HCT116 (cell line): Measurements from ENCODE around the gene FGFR3. TPM values are rescaled to one million over a fixed set of nuclear protein-coding genes. Genes with fewer than 3 reads are reported as not detected.

Experiments used
- ATAC-seq: fragments of 200-7000 bp; cut with Tn5 transposase; 2 replicates; pipeline ENCODE4 v1.9.1; 2020; ENCODE audit warnings: mild to moderate bottlenecking, moderate library complexity
- BruUV-seq: library from RNA; stranded (reverse); fragments of 400-500 nt; replicated peaks from 2 replicates; lab custom pipeline; 2021; lab: Mats Ljungman, UMichigan
- CTCF ChIA-PET: fragments of 300-600 bp; sonication (Branson Sonifier 250); formaldehyde crosslinking; loops from one replicate; lab custom pipeline; 2021; ENCODE audit warnings: antibody characterized with exemption; lab: Charles Lee
- POLR2A ChIA-PET: fragments of 300-600, 350-600 bp; sonication (Branson Sonifier 250); formaldehyde crosslinking; loops from one replicate; lab custom pipeline; 2021; ENCODE audit warnings: antibody characterized with exemption; lab: Charles Lee
- RAD21 ChIA-PET, 2 experiments: fragments of 300-600 bp; sonication (Branson Sonifier 250); formaldehyde crosslinking; loops; one replicate each; lab custom pipeline; 2023; ENCODE audit warnings: low total read pairs in 2 of 2; ENCODE audit not compliant: uncharacterized antibody in 2 of 2, unreplicated experiment in 2 of 2, low non-redundant PET in 1 of 2; lab: Charles Lee
- DNase-seq: peaks from one replicate; pipeline ENCODE4 v3.0.0-alpha.2; 2010; ENCODE audit warnings: low read depth, low spot score
- H2AFZ ChIP-seq: fragments of 200-600 bp; shearing (Covaris generic), sonication (generic); 2 replicates; pipeline ENCODE4 v1.6.1; 2017; ENCODE audit warnings: low read depth, mixed run types, mixed read lengths, antibody characterized with exemption, low read length; ENCODE audit not compliant: poor library complexity, severe bottlenecking
- H3K27ac ChIP-seq: 2 replicates; pipeline ENCODE4 v1.5.1; 2012; ENCODE audit warnings: low read depth, low read length
- H3K27me3 ChIP-seq: fragments of 200-600 bp; sonication (generic); 2 replicates; pipeline ENCODE4 v1.6.1; 2016; ENCODE audit warnings: mixed run types, low read length, mixed read lengths; ENCODE audit not compliant: insufficient read depth
- H3K36me3 ChIP-seq, 2 experiments: fragments of 200-500 bp in 1 of 2; fragments of 200-600 bp in 1 of 2; sonication (Bioruptor generic) in 1 of 2; sonication (generic) in 1 of 2; 2 replicates each; pipeline versions ENCODE4 v1.5.1 to v1.6.1; 2014 to 2016; ENCODE audit warnings: low read length in 2 of 2, inconsistent platforms in 1 of 2, mixed read lengths in 1 of 2, mixed run types in 1 of 2; ENCODE audit not compliant: insufficient read depth in 2 of 2, control insufficient read depth in 1 of 2
- H3K4me1 ChIP-seq, 2 experiments: fragments of 200-600 bp in 1 of 2; sonication (generic) in 1 of 2; 2 replicates each; pipeline versions ENCODE4 v1.5.1 to v1.6.1; 2012 to 2017; ENCODE audit warnings: low read length in 2 of 2, inconsistent platforms in 1 of 2, mild to moderate bottlenecking in 1 of 2, mixed read lengths in 1 of 2, mixed run types in 1 of 2, moderate library complexity in 1 of 2; ENCODE audit not compliant: insufficient read depth in 2 of 2, control insufficient read depth in 1 of 2
- H3K4me2 ChIP-seq: fragments of 200-600 bp; sonication (generic); 2 replicates; pipeline ENCODE4 v1.6.1; 2017; ENCODE audit warnings: mixed run types, low read length, mixed read lengths
- H3K4me3 ChIP-seq, 2 experiments: fragments of 200-600 bp in 1 of 2; sonication (generic) in 1 of 2; replicated peaks in 1 of 2; 2 replicates each; pipeline ENCODE4 v1.5.1; 2011 to 2016; ENCODE audit warnings: low read length in 2 of 2, control low read depth in 1 of 2, low read depth in 1 of 2, mild to moderate bottlenecking in 1 of 2, mixed read lengths in 1 of 2, mixed run types in 1 of 2
- H3K79me2 ChIP-seq: fragments of 200-600 bp; sonication (generic); 2 replicates; pipeline ENCODE4 v1.6.1; 2017; ENCODE audit warnings: mild to moderate bottlenecking, mixed run types, low read length, moderate library complexity, mixed read lengths; ENCODE audit not compliant: insufficient read depth
- H3K9ac ChIP-seq: fragments of 200-600 bp; sonication (generic); 2 replicates; pipeline ENCODE4 v1.6.1; 2016; ENCODE audit warnings: low read length, mixed read lengths
- H3K9me2 ChIP-seq: fragments of 200-600 bp; sonication (generic), shearing (Covaris generic); 2 replicates; pipeline ENCODE4 v1.6.1; 2017; ENCODE audit warnings: mixed run types, mild to moderate bottlenecking, moderate library complexity; ENCODE audit not compliant: insufficient read depth
- H3K9me3 ChIP-seq, 2 experiments: fragments of 200-500 bp in 1 of 2; fragments of 200-600 bp in 1 of 2; sonication (Bioruptor generic) in 1 of 2; sonication (generic) in 1 of 2; 2 replicates each; pipeline ENCODE4 v1.6.1; 2014 to 2017; ENCODE audit warnings: low read length in 2 of 2, mixed read lengths in 2 of 2, inconsistent platforms in 1 of 2, low read depth in 1 of 2, mild to moderate bottlenecking in 1 of 2, mixed run types in 1 of 2, moderate library complexity in 1 of 2; ENCODE audit not compliant: control insufficient read depth in 1 of 2, insufficient read depth in 1 of 2
- H4K20me1 ChIP-seq: fragments of 200-600 bp; sonication (generic), shearing (Covaris generic); 2 replicates; pipeline ENCODE4 v1.6.1; 2017; ENCODE audit warnings: mixed run types, mild to moderate bottlenecking, moderate library complexity; ENCODE audit not compliant: insufficient read depth
- ATF3 ChIP-seq: IDR thresholded peaks from 2 replicates; pipeline ENCODE4 v1.6.1; 2012
- CBX3 ChIP-seq: IDR thresholded peaks from 2 replicates; pipeline ENCODE4 v1.6.1; 2012; ENCODE audit warnings: low read depth
- CEBPB ChIP-seq: IDR thresholded peaks from 2 replicates; pipeline ENCODE4 v1.6.1; 2012; ENCODE audit warnings: low read depth
- EGR1 ChIP-seq: IDR thresholded peaks from 2 replicates; pipeline ENCODE4 v1.6.1; 2012; ENCODE audit warnings: low read depth
- ELF1 ChIP-seq: IDR thresholded peaks from 2 replicates; pipeline ENCODE4 v1.6.1; 2012; ENCODE audit warnings: low read depth, borderline replicate concordance
- EZH2phosphoT487 ChIP-seq: fragments of 200-600 bp; IDR thresholded peaks from 2 replicates; pipeline ENCODE4 v1.6.1; 2018; ENCODE audit warnings: antibody characterized with exemption, borderline replicate concordance
- FOSL1 ChIP-seq: IDR thresholded peaks from 2 replicates; pipeline ENCODE4 v1.6.1; 2012; ENCODE audit warnings: low read depth
- JUND ChIP-seq: IDR thresholded peaks from 2 replicates; pipeline ENCODE4 v1.6.1; 2012
- MAX ChIP-seq: IDR thresholded peaks from 2 replicates; pipeline ENCODE4 v1.6.1; 2012
- POLR2A ChIP-seq: IDR thresholded peaks from 2 replicates; pipeline ENCODE4 v1.7.0; 2011; ENCODE audit warnings: borderline replicate concordance; ENCODE audit not compliant: insufficient read depth, insufficient read length; ENCODE audit errors: extremely low read depth
- POLR2AphosphoS5 ChIP-seq: IDR thresholded peaks from 2 replicates; pipeline ENCODE4 v1.6.1; 2011; ENCODE audit warnings: mild to moderate bottlenecking, low read depth, low read length, moderate library complexity
- RAD21 ChIP-seq: IDR thresholded peaks from 2 replicates; pipeline ENCODE4 v1.6.1; 2012; ENCODE audit warnings: low read depth, mild to moderate bottlenecking
- SIN3A ChIP-seq: IDR thresholded peaks from 2 replicates; pipeline ENCODE4 v1.6.1; 2012; ENCODE audit warnings: low read depth
- SP1 ChIP-seq: IDR thresholded peaks from 2 replicates; pipeline ENCODE4 v1.6.1; 2012; ENCODE audit warnings: low read depth
- SRF ChIP-seq: IDR thresholded peaks from 2 replicates; pipeline ENCODE4 v1.6.1; 2012; ENCODE audit warnings: low read depth
- TCF7L2 ChIP-seq: IDR thresholded peaks from 2 replicates; pipeline ENCODE4 v1.7.0; 2011; ENCODE audit warnings: borderline replicate concordance, inconsistent platforms; ENCODE audit not compliant: insufficient read depth, insufficient read length; ENCODE audit errors: extremely low read depth
- YY1 ChIP-seq: IDR thresholded peaks from 2 replicates; pipeline ENCODE4 v1.6.1; 2011; ENCODE audit warnings: low read length, low read depth, moderate library complexity, mild to moderate bottlenecking; ENCODE audit not compliant: insufficient replicate concordance; ENCODE audit errors: extremely low read depth
- ZFX ChIP-seq: fragments of 450-650 bp; IDR thresholded peaks from 2 replicates; pipeline ENCODE4 v1.6.1; 2017
- ZNF274 ChIP-seq: fragments of 200-500 bp; sonication (Bioruptor generic); IDR thresholded peaks from 2 replicates; pipeline ENCODE4 v1.6.1; 2014; ENCODE audit warnings: mild to moderate bottlenecking, low read depth, low read length, inconsistent platforms
- intact Hi-C: fragments of 100-400 bp; cut with micrococcal nuclease; formaldehyde crosslinking; loops from 2 replicates; pipeline ENCODE4 v1.10.0; 2022
- total RNA-seq: library from RNA; stranded (reverse); gene quantifications from one replicate; pipeline ENCODE4 v1.2.1, GENCODE V29; 2021; ENCODE audit not compliant: unreplicated experiment
- TF ChIP-seq, protein P1 (sequence below), 3 experiments: fragments of 200-600 bp in 1 of 3; sonication (generic) in 1 of 3; IDR thresholded peaks in 2 of 3; conservative IDR thresholded peaks in 1 of 3; 2 replicates each; pipeline ENCODE4 v1.5.1; 2012 to 2017; ENCODE audit warnings: low read depth in 2 of 3, low read length in 2 of 3, antibody characterized with exemption in 1 of 3, borderline replicate concordance in 1 of 3, control low read depth in 1 of 3, mild to moderate bottlenecking in 1 of 3, mixed read lengths in 1 of 3, mixed run types in 1 of 3, moderate library complexity in 1 of 3; ENCODE audit not compliant: insufficient read depth in 1 of 3

Gene FGFR3
- total RNA-seq, 1 experiment from 2014 or later = 31.7 TPM

- no peaks in the 10 kb centered on the region for H3K9me2 ChIP-seq
- POLR2A ChIA-PET = interaction anchor here (0.9 kb wide), 1 partner anchor 10 kb away, joined by 5 read pairs; no protein-coding TSS in a partner anchor
- H3K36me3 ChIP-seq = no peaks in the 10 kb centered on the region
- H4K20me1 ChIP-seq = no peaks in the 10 kb centered on the region
- intact Hi-C loops = no loop called here
- peaks cover 15% of the 10 kb centered on the region; the same call in 1 of the 2 replicates for H3K79me2 ChIP-seq
- H2AFZ ChIP-seq = no peak overlapping the region
- H3K4me3 ChIP-seq = no peak overlapping the region
- TF ChIP-seq POLR2AphosphoS5 (no peak), JUND (no peak), SP1 (no peak), CEBPB (no peak), ZNF274 (no peak), EGR1 (no peak), YY1 (no peak), ELF1 (no peak), ZFX (no peak), POLR2A (no peak), TCF7L2 (no peak), EZH2phosphoT487 (no peak), CBX3 (no peak), SRF (no peak), FOSL1 (no peak), RAD21 (no peak), MAX (no peak), ATF3 (no peak), SIN3A (no peak)
- TF ChIP-seq, protein P1, sequence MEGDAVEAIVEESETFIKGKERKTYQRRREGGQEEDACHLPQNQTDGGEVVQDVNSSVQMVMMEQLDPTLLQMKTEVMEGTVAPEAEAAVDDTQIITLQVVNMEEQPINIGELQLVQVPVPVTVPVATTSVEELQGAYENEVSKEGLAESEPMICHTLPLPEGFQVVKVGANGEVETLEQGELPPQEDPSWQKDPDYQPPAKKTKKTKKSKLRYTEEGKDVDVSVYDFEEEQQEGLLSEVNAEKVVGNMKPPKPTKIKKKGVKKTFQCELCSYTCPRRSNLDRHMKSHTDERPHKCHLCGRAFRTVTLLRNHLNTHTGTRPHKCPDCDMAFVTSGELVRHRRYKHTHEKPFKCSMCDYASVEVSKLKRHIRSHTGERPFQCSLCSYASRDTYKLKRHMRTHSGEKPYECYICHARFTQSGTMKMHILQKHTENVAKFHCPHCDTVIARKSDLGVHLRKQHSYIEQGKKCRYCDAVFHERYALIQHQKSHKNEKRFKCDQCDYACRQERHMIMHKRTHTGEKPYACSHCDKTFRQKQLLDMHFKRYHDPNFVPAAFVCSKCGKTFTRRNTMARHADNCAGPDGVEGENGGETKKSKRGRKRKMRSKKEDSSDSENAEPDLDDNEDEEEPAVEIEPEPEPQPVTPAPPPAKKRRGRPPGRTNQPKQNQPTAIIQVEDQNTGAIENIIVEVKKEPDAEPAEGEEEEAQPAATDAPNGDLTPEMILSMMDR (IDR thresholded peaks at IDR 0.05 in 2 of 3, conservative IDR thresholded peaks at IDR 0.05 in 1 of 3; ENCODE audit: borderline replicate concordance in 1 of 3, insufficient read depth in 1 of 3, low read depth in 2 of 3, low read length in 2 of 3) = no peak
- no peaks in the 10 kb centered on the region for H3K27me3 ChIP-seq
- DNase-seq (no peak), ATAC-seq (no peak)
- peak overlapping the region; percentile 32; the same call in 1 of the 2 replicates for H3K27ac ChIP-seq
- RAD21 ChIA-PET = no interaction called here
- no TSS peak for BruUV-seq
- CTCF ChIA-PET = interaction anchor here (1.4 to 2.0 kb wide), 3 partner anchors 10 to 44 kb away, joined by 4 to 7 read pairs (median 4); no protein-coding TSS in a partner anchor
- H3K9ac ChIP-seq = no peak overlapping the region
- H3K4me2 ChIP-seq = peak overlapping the region; percentile 43
- no peaks in the 10 kb centered on the region for H3K9me3 ChIP-seq
- H3K4me1 ChIP-seq = peaks cover 6 to 23% of the 10 kb centered on the region in 2 experiments; a peak in 3 of 4 replicates
Observed at GRCh38 chr4:1792158-1792831, 798 bp upstream of the FGFR3 start.
